MCF 10A (cell line): ENCODE results near the gene AGBL4. TPM values are rescaled to one million over a fixed set of nuclear protein-coding genes. Genes with fewer than 3 reads are reported as not detected.

ENCODE experiments used
- BruUV-seq: library from RNA; stranded (reverse); fragments of 400-500 nt; replicated peaks from 2 replicates; lab custom pipeline; 2021; lab: Mats Ljungman, UMichigan
- CTCF ChIA-PET: fragments of 300-600 bp; sonication (Branson Sonifier 250); formaldehyde crosslinking; extraction: SDS; loops from one replicate; lab custom pipeline; 2021; ENCODE audit warnings: antibody characterized with exemption, inconsistent platforms; lab: Yijun Ruan, JAX
- POLR2A ChIA-PET: fragments of 300-600, 350-650 bp; sonication (Branson Sonifier 250); formaldehyde crosslinking; extraction: SDS; loops from one replicate; lab custom pipeline; 2020; ENCODE audit warnings: antibody characterized with exemption, inconsistent platforms; lab: Yijun Ruan, JAX
- DNase-seq: peaks from one replicate; pipeline ENCODE4 v3.0.0-alpha.2; 2018; ENCODE audit not compliant: unreplicated experiment
- H3K27ac Mint-ChIP-seq: one replicate; pipeline ENCODE4 v1.8.0; 2022; ENCODE audit warnings: mild to moderate bottlenecking, low read depth, mixed read lengths; ENCODE audit not compliant: unreplicated experiment
- H3K27me3 Mint-ChIP-seq: one replicate; pipeline ENCODE4 v1.8.0; 2022; ENCODE audit warnings: mixed read lengths; ENCODE audit not compliant: insufficient read depth, unreplicated experiment
- H3K36me3 Mint-ChIP-seq: one replicate; pipeline ENCODE4 v1.8.0; 2022; ENCODE audit warnings: mild to moderate bottlenecking, moderate library complexity, mixed read lengths; ENCODE audit not compliant: insufficient read depth, unreplicated experiment
- H3K4me1 Mint-ChIP-seq: one replicate; pipeline ENCODE4 v1.8.0; 2022; ENCODE audit warnings: mixed read lengths; ENCODE audit not compliant: insufficient read depth, unreplicated experiment
- H3K4me3 Mint-ChIP-seq: one replicate; pipeline ENCODE4 v1.8.0; 2022; ENCODE audit warnings: mild to moderate bottlenecking, moderate library complexity, mixed read lengths; ENCODE audit not compliant: unreplicated experiment
- H3K9me3 Mint-ChIP-seq: one replicate; pipeline ENCODE4 v1.8.0; 2022; ENCODE audit warnings: mixed read lengths; ENCODE audit not compliant: unreplicated experiment
- intact Hi-C: fragments of 100-400 bp; cut with micrococcal nuclease; formaldehyde crosslinking; loops from 2 replicates; pipeline ENCODE4 v1.14.1; 2022
- total RNA-seq: library from RNA; stranded (reverse); gene quantifications from 2 replicates; pipeline ENCODE4 v1.2.3, GENCODE V29; 2022
- TF ChIP-seq, protein P1 (sequence below): fragments of 200-600 bp; IDR thresholded peaks from one replicate; pipeline ENCODE4 v1.8.0; 2022; ENCODE audit warnings: antibody characterized with exemption, mild to moderate bottlenecking; ENCODE audit not compliant: unreplicated experiment

Gene AGBL4
- total RNA-seq, 1 experiment from 2014 or later: not detected

DNA sequence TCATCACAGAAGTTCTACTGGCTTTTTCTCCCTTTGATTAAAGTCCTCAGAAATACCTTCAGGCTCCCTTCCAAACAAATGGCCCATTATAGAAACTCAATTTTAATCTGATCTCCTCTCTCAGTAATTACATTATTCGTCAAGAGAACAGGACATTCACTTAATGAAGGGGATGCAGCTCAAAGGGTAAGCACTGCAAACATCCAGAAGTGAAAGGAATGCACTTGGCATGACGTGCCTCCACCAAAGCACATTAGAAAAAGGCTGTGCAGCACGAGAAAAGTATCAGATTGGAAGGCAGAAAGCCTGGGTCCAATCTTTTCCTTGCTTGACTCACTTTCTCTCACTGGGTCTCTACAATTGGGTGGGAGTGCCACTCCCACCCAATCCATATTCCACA lies 1024.4 kb downstream of the AGBL4 start:
- CTCF ChIA-PET: interaction anchor here (0.9 kb wide), 1 partner anchor 15 kb away, joined by 3 read pairs; no protein-coding TSS in a partner anchor
- Mint-ChIP-seq H3K4me1 (no peaks in the 10 kb centered on the region), H3K9me3 (no peaks in the 10 kb centered on the region), H3K4me3 (no peak overlapping the region), H3K27ac (no peak overlapping the region), H3K27me3 (no peaks in the 10 kb centered on the region), H3K36me3 (no peaks in the 10 kb centered on the region)
- POLR2A ChIA-PET: no interaction called here
- no TSS peak for BruUV-seq
- DNase-seq: no peak
- intact Hi-C loops: no loop called here
- TF ChIP-seq, protein P1, sequence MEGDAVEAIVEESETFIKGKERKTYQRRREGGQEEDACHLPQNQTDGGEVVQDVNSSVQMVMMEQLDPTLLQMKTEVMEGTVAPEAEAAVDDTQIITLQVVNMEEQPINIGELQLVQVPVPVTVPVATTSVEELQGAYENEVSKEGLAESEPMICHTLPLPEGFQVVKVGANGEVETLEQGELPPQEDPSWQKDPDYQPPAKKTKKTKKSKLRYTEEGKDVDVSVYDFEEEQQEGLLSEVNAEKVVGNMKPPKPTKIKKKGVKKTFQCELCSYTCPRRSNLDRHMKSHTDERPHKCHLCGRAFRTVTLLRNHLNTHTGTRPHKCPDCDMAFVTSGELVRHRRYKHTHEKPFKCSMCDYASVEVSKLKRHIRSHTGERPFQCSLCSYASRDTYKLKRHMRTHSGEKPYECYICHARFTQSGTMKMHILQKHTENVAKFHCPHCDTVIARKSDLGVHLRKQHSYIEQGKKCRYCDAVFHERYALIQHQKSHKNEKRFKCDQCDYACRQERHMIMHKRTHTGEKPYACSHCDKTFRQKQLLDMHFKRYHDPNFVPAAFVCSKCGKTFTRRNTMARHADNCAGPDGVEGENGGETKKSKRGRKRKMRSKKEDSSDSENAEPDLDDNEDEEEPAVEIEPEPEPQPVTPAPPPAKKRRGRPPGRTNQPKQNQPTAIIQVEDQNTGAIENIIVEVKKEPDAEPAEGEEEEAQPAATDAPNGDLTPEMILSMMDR: no peak

DNA sequence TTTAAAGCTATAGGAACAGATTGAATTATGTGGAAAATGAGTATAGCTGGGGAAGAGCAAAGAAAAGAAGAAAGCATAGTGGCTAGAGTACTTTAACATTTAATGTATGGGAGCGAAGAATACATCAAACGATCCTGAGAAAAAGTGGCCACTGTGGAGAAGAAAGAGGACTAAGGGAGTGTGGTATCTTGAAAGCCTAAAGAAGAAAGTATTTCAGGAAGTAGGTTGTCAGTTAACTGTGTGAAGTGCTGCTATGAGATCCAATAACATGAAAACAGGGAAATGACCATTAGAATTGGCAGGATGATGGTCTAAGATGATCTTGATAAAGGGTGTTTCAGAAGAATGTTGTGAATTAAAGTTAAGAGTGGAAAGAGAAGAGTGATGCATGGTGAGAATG lies 1027.4 kb downstream of the AGBL4 start:
- POLR2A ChIA-PET: no interaction called here

DNA sequence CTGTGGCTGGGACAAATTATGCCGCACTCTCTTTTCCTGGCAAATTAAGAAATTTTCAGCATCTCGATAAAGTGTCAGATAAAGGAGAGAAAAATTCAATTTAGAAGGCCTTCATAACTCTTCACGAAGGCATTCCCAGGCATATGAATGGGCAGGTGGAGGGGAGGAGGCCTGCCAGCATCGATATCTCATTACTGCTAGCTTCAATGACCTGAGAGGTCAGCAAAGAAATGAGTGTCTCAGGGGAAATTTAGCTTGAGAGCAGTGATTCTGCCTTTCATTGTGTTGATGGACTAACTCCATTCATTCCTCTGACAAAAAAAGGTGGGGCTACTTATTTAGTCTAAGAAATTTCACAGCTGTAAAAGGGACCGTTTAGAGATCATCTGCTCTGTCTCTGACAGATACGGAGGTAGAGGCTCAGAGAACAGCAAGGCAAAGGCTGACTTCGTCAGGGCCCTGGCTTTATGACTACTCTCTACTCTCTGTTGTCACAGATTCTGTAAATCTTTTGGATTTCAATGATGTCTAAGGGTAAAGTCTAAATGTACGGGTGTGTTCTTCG lies 1035.0 kb downstream of the AGBL4 start:
- intact Hi-C loops: no loop called here
- Mint-ChIP-seq H3K27me3 (no peaks in the 10 kb centered on the region), H3K4me1 (no peaks in the 10 kb centered on the region), H3K9me3 (no peaks in the 10 kb centered on the region), H3K4me3 (no peak overlapping the region), H3K36me3 (no peaks in the 10 kb centered on the region), H3K27ac (no peak overlapping the region)
- CTCF ChIA-PET: no interaction called here
- POLR2A ChIA-PET: no interaction called here
- no TSS peak for BruUV-seq
- TF ChIP-seq, protein P1: no peak
- no peak for DNase-seq

More for the DNA sequence above, 1027.4 kb downstream of the AGBL4 start:
- H3K36me3 Mint-ChIP-seq: no peaks in the 10 kb centered on the region
- TF ChIP-seq, protein P1: no peak
- H3K4me1 Mint-ChIP-seq: no peaks in the 10 kb centered on the region
- intact Hi-C loops: no loop called here
- H3K27ac Mint-ChIP-seq: no peak overlapping the region
- DNase-seq: no peak
- no TSS peak for BruUV-seq
- H3K27me3 Mint-ChIP-seq: no peaks in the 10 kb centered on the region
- CTCF ChIA-PET: interaction anchor here (0.8 kb wide), 1 partner anchor 698 kb away, joined by 3 read pairs; no protein-coding TSS in a partner anchor
- H3K4me3 Mint-ChIP-seq: no peak overlapping the region
- no peaks in the 10 kb centered on the region for H3K9me3 Mint-ChIP-seq

DNA sequence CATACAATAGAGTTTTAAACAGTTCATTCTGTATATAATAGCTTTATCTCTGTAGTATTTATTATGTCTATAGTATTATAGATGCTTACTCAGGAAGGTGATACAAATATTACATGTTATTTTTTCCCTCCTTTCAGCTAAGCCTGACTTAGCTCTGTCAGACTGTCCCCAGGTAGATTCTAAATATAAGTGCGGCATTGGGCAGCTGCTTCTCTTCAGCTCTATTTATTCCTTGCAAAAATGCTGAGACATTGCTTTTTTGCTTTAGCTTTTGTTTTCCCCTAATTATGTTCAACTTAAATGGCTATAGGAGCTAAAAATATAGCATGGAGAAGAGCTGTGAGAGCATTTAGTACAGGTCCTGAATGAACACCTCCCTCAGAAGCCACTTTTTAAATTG lies 1043.8 kb downstream of the AGBL4 start:
- H3K9me3 Mint-ChIP-seq: peaks cover 8% of the 10 kb centered on the region
- no peak overlapping the region for H3K27ac Mint-ChIP-seq

More for the DNA sequence above, 1043.8 kb downstream of the AGBL4 start:
- intact Hi-C loops: no loop called here
- ChIA-PET POLR2A (interaction anchor here (0.9 kb wide), 1 partner anchor 11 kb away, joined by 4 read pairs; no protein-coding TSS in a partner anchor), CTCF (no interaction called here)
- Mint-ChIP-seq H3K4me3 (no peak overlapping the region), H3K36me3 (no peaks in the 10 kb centered on the region), H3K4me1 (no peaks in the 10 kb centered on the region), H3K27me3 (no peaks in the 10 kb centered on the region)
- no peak for DNase-seq
- TF ChIP-seq, protein P1: no peak
- no TSS peak for BruUV-seq
